ENCODE data around the gene KLF15.
A peak's percentile ranks its signal among the peaks of the same experiment; 100 is the strongest.

The KLF15 gene

DNA sequence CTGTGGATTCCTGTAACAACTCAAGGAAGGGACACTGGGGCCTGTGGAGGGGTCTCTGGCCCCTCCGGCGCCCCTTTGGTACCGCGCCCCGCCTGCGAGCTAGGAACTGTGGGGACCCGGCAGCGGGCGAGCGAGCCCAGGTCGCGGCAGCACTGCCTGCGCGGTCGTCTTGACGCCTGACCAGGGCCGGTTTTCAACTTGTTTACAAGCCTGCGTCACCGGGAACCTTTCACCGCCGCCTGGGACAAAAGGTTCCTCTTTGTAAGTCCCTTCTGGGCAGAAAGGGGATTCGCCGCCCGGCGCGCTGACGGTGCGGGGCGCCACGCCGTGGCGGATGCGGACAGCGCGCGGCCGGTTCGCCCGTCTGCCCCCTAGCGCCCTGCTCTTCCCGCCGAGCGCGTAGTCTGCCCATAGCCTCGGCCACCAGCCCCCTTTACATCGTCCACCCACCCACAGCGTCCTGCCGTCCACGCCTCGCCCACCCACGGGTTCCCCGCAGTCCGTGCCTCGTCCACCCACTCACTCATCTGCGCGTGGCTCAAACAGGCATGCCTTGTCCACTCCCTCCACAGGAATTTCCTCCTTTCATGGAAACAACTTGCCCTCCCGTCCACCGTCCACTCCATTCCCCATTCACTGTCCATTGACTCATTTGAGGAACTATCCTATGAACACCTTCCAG is 32.0 kb upstream of the KLF15 start:
- DNase-seq (ENCODE audit: low read depth), result peak; percentile 89

DNA sequence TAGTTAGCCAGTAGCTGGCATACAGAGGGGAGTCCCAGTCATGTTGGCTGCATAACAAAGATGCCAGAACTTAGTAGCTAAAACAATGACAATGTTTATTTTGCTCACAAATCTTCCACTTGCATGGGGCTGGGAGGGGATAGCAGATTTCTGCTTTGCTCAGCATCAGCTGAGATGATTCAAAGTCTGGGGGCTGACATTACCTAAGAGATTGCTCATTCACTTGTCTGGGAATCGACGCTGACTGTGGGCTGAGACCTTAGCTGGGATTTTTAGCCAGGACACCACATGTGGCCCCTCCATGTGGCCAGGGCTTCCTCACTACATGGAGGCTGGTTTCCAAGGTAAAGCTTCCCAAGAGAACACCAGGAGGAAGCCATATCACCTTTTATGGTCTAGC is 24.8 kb upstream of the KLF15 start:
- no peak for DNase-seq (ENCODE audit: low read depth)

DNA sequence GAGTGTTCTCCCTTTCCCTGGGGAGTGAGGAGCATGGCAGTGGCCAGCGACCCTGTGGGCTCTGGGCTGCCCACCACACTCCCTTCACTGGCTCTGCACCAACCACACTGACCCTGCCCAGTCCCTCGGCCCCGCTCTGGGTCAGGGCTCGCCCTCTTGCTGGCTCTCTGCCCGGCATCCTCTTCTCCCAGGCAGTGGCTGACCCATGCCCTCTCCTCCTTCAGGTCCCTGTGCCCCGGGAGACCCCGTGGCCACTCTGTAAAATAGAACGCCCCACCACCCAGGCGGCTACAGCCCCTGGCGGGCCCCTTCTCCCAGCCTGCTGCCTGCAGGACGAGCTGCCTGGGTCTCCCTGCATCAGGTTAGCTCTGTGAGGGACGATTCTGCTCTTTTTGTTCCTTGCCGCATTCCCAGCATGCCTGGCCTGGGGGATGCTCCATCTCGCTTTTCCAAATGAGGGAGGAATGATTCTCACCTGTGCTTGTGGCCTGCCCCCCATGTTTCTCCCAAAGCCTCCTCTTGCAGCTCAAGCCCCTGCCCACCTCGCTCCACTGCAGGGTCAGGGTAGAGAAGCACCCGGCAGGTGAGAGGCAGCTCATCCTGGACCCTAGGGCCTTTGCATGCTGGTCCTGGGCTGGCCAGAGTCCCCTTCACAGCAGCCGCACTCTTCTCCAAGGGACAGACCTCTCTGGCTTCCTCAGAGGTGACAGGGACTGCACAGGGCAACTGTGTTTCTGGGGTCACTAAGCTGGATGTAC is 23.0 kb upstream of the KLF15 start:
- no peak for DNase-seq (ENCODE audit: low read depth)

DNA sequence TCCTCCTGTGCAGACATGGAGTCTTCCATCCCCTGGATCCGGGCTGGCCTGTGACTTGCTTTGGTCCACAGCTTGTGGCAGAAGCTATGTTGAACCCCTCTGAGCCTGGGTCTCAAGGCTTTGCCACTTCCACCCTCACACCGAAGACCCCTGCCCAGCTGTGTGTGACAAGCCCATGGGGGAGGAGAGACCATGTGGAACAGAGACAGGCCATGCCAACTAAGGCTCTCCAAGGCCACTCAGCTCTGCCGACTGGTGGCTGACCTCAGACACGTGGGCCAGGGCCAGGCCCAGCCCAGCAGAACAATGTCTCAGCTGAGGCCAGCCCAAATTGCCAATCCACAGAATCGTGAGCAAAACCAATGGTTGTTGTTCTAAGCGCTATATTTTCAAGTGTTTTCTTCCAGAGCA is 21.1 kb upstream of the KLF15 start:
- no peak for DNase-seq (ENCODE audit: low read depth)

GRCh38 chr3:126377211-126377610 is 20.0 kb upstream of the KLF15 start:
- DNase-seq (ENCODE audit: low read depth), result no peak

DNA sequence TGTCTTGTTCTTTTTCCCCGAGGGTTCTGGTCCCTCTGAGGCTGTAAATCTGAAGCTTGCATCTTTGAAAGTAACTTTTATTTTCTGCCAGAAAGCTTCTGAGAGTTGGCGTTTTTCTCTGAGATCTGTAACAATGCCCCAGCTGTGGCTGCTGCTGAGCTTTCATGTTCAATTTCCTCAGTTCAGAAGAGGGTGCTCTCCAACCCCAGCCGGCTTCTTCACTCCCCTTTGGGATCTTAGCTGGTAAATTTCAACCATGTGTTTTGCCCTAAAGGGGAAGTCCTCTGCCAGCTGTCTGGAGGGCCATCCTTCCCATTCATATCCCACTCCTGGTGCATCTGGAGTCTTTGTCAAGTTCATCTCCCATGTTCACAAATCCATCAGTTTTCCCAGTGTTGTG is 19.2 kb upstream of the KLF15 start:
- no peak for DNase-seq (ENCODE audit: low read depth)

DNA sequence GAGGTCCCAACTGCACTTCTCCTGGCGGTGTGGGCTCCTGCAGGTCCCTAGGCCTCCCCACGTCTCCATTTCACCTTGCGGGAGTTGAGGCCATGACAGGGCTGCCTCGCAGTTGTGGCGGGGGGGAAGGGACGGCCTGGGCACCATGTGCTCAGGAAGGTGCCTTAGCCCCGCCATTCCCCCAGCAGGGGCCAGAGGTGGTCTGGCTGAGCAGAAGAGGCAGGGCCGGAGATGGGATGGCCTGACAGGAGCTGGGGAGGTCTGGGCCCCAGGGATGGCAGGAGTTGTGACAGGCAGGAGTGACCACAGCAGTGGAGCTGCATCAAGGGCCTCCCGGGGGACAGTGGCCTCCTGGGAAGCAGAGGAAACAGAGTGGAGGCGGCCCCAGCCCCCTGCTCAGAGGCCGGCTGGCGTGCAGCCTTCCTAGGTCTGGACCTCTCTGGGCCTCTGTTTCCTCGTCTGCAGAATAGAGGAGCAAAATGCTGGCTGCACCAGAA is 18.7 kb upstream of the KLF15 start:
- DNase-seq (ENCODE audit: low read depth), result no peak

- DNase-seq (ENCODE audit: low read depth), result no peak
Observed at GRCh38 chr3:126373682-126374601, 16.7 kb upstream of the KLF15 start.

DNA sequence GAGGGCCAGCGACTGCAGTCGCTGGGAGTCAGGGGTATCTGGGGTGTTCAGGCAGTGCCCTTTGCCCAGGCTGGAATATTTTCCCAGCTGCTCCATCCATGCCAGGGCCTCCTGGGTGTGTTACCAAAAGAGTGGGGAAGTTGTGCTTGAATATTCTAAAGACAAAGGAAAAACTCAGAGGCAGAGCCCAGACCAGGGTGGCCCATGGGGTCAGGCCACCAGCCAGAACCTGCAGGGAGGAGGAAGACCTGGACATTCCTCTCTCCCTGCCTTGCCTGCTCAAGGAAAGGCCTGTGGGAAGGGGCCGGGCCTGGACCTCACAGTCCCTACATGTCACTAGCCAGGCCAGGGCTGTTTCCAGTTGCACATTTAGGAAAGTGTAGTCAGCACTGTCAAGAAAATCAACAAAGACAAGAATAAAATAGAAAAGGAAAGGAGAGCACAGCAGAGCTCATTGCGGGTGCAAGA is 16.0 kb upstream of the KLF15 start:
- no peak for DNase-seq (ENCODE audit: low read depth)

DNA sequence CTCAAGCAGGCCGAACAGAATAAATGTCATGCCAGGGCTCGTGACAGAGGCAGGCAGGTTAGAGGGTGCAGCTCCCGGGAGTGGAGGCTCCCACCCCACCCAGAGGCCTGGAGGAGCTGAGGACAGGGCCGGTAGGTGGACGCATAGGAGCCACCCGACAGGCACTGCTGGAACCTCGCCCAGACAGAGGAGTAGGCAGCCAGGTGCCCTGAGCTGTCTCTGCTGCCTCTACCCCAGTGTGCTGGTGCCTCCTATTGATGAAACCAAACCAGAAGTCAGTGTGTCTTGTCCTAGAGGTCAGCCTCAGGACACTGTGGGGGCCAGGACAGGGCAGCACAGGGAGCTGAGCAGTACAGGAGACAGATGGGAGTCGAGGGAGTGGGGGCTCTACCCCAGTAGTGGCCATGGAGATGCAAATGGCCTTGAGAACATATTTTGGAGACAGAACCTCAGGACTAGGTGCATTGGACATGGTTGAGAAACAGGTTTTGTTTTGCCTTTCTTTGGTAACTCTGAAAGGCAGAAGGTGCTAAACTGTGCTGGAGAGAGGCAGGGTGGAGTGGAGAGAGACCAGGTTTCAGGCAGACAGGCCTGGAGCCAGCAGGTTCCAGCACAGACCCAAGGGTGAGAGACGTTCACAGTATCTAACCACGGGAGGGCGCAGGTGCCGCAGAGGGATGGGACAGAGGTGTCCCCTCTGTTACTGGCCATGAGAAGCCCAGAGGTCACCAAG is 15.4 kb upstream of the KLF15 start:
- DNase-seq (ENCODE audit: low read depth), result no peak

DNA sequence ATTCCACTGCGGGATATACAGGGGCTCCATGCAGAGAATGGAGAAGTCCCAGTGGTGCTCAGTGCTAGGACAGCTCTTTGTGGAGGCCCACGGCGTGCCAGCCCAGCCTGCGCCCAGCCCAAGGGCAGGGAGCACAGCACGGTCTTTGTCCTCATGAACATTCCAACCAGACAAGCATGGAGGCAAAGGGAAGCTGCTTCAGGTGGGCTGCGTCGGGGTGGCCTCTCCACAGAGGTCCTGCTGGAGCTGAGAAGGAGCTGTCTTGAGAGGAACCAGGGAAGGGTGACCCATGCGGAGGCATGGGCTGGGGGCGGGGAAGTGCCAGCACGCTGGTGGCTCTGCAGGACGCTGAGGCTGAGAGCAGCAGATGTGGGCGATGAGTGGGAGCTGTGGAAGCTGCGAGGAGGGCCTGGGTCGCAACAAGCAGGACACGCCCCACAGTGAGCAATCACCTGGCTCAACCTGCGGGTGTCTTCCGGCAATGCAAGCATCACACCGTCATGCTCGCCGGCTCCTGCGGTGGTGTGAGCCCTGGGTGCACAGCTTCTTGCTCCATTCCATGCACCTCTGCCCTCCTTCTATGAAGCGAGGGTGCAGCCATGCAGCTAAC is 14.0 kb upstream of the KLF15 start:
- DNase-seq (ENCODE audit: low read depth), result no peak

- no peak for DNase-seq (ENCODE audit: low read depth)
Observed at GRCh38 chr3:126370606-126371005, 13.4 kb upstream of the KLF15 start.

- DNase-seq (ENCODE audit: low read depth), result no peak
Observed at GRCh38 chr3:126370055-126370454, 12.8 kb upstream of the KLF15 start.

GRCh38 chr3:126369490-126369889 is 12.3 kb upstream of the KLF15 start:
- DNase-seq (ENCODE audit: low read depth), result no peak

DNA sequence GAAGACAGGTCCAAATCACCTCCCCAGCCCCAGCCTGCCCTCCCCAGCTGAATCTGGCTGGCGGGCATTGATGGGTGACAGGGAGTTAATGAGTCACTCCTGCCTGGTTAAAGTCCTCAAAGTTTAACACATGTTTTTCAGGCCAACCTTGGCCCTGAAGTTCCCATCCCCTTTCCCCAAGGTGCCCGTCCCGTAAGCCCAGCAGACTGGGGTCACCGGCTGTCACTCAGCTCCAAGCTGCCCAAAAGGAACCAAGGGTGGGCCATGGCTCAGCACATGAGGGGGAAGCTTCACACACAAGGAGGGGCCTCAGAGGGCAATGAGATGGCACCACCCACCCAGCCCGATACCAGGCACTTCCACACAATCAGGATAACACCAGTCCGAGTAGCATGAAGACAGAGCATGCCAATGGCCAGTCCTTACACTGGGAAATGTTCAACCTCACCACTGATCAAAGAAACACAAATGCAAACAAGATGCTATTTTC is 10.2 kb upstream of the KLF15 start:
- no peak for DNase-seq (ENCODE audit: low read depth)

DNA sequence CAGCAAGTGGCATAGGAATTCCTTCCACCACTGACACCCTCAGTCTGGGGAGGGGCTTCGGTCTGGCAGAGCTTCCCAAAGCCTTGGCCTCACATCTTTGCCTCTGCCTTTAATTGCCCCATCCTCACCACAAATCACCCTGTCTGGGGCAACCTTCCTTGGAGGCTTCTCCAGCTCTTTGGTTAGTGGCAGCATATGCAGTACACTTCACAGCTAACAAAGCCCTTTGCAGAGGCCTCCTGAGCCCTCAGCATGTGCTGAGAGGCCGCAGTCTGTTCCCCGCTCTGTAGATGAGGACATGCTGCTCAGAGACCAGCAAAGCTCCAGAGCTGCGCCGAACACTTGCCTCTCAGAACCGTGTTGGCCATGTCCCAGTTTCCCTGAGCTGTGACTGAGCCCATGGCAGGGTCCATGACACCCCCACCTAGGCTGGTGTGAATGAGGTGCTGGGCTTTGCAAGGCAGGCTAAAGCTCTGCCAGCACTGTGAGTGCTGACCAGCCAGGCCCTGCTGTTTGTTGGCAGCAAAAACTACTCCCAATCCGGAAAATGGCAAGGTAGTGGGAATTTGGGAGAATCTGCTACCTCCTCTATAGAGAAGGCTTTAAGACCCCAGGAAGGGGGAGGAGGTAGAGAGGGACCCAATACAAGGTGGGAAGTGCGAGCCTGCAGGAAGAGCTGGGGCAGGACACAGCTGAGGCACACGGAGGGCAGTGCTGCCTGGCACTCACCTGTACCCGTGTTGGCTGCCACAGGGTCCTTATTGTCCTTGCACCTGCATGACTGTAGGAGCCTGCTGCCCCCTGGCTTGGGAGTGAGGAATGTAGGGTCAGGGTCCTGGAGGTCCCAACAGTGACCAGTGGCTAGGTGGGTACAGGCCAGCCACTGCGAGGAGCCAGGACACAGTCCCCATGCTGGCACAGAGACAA is 8.4 kb upstream of the KLF15 start:
- DNase-seq (ENCODE audit: low read depth), result no peak

GRCh38 chr3:126364731-126365301 is 7.6 kb upstream of the KLF15 start:
- no peak for DNase-seq (ENCODE audit: low read depth)

- DNase-seq (ENCODE audit: low read depth), result no peak
Observed at GRCh38 chr3:126364130-126364695, 7.0 kb upstream of the KLF15 start.

DNA sequence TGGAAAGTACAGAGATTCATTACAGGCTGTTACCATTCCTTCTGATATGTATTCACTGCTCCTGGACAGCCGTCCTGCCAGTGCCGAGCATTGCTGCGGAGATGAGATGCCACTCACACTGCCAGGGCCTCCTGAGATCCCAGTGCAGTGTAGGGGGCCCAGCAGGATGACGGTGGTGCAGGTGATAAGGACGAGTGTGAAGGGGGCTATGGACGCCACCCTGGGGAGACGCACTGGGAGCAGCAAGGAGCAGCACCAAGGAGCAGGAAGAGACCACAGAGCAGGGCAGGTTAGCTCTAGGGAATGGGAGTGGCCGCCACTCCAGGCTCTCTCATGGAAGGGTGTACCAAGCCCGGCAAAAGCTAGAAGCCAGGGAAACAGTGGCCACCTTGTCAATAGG is 4.0 kb upstream of the KLF15 start:
- no peak for DNase-seq (ENCODE audit: low read depth)
